ENCODE measurements around the gene MAPK8. TPM values are rescaled to one million over a fixed set of nuclear protein-coding genes. Genes with fewer than 3 reads are reported as not detected.

Gene MAPK8
- total RNA-seq, 1 experiment from 2014 or later = 83.3 TPM

GRCh38 chr10:48316236-48316635, 9.8 kb downstream of the MAPK8 start:
- H3K4me1 ChIP-seq = peaks cover 11% of the 10 kb centered on the region
- no TSS peak for BruUV-seq (replicated peaks)
- H3K9me3 ChIP-seq = no peaks in the 10 kb centered on the region
- POLR2A ChIA-PET = no interaction called here
- no peak overlapping the region for H3K4me3 Mint-ChIP-seq (ENCODE audit: unreplicated experiment)
- intact Hi-C loops (cut with micrococcal nuclease; ENCODE audit: unreplicated experiment) = no loop called here
- H3K36me3 Mint-ChIP-seq (ENCODE audit: insufficient read depth, unreplicated experiment) = no peaks in the 10 kb centered on the region
- no peaks in the 10 kb centered on the region for H3K4me1 Mint-ChIP-seq (ENCODE audit: low read depth, unreplicated experiment)
- H3K27me3 ChIP-seq (replicated peaks; ENCODE audit: control insufficient read depth, insufficient read depth, low read length) = no peaks in the 10 kb centered on the region
- H3K27ac Mint-ChIP-seq (ENCODE audit: unreplicated experiment) = no peak overlapping the region
- H3K9me3 Mint-ChIP-seq (ENCODE audit: unreplicated experiment) = no peaks in the 10 kb centered on the region
- H3K4me3 ChIP-seq (ENCODE audit: low read depth, low read length) = no peak overlapping the region
- TF ChIP-seq CTCF (IDR thresholded peaks at IDR 0.05; ENCODE audit: insufficient read depth in 1 of 2, low read depth in 1 of 2, low read length in 1 of 2, severe bottlenecking in 1 of 2, unreplicated experiment in 1 of 2) = no peak
- peak; percentile 51 to 56 for DNase-seq
- no peaks in the 10 kb centered on the region for H3K36me3 ChIP-seq (ENCODE audit: control insufficient read depth, insufficient read depth, low read length)
- H3K27me3 Mint-ChIP-seq (ENCODE audit: insufficient read depth, unreplicated experiment) = no peaks in the 10 kb centered on the region
- CTCF ChIA-PET = interaction anchor here (0.7 to 1.5 kb wide), 3 partner anchors 10 to 340 kb away, joined by 5 to 10 read pairs (median 6); partner anchors contain the start of gene MAPK8

GRCh38 chr10:48317321-48317990, 11.0 kb downstream of the MAPK8 start:
- Mint-ChIP-seq H3K36me3 (ENCODE audit: insufficient read depth, unreplicated experiment) (no peaks in the 10 kb centered on the region), H3K9me3 (ENCODE audit: unreplicated experiment) (no peaks in the 10 kb centered on the region), H3K4me1 (ENCODE audit: low read depth, unreplicated experiment) (no peaks in the 10 kb centered on the region), H3K27ac (ENCODE audit: unreplicated experiment) (no peak overlapping the region), H3K27me3 (ENCODE audit: insufficient read depth, unreplicated experiment) (no peaks in the 10 kb centered on the region), H3K4me3 (ENCODE audit: unreplicated experiment) (no peak overlapping the region)
- BruUV-seq (replicated peaks) = no TSS peak
- Histone ChIP-seq H3K27me3 (replicated peaks; ENCODE audit: control insufficient read depth, insufficient read depth, low read length) (no peaks in the 10 kb centered on the region), H3K4me1 (peaks cover 11% of the 10 kb centered on the region), H3K36me3 (ENCODE audit: control insufficient read depth, insufficient read depth, low read length) (no peaks in the 10 kb centered on the region), H3K9me3 (no peaks in the 10 kb centered on the region), H3K4me3 (ENCODE audit: low read depth, low read length) (no peak overlapping the region)
- TF ChIP-seq CTCF (IDR thresholded peaks at IDR 0.05; ENCODE audit: insufficient read depth in 1 of 2, low read depth in 1 of 2, low read length in 1 of 2, severe bottlenecking in 1 of 2, unreplicated experiment in 1 of 2) = no peak
- CTCF ChIA-PET = interaction anchor here (1.5 kb wide), 1 partner anchor 11 kb away, joined by 10 read pairs; the partner anchor contains the start of gene MAPK8
- no peak for DNase-seq
- intact Hi-C loops (cut with micrococcal nuclease; ENCODE audit: unreplicated experiment) = no loop called here
- POLR2A ChIA-PET = no interaction called here

DNA sequence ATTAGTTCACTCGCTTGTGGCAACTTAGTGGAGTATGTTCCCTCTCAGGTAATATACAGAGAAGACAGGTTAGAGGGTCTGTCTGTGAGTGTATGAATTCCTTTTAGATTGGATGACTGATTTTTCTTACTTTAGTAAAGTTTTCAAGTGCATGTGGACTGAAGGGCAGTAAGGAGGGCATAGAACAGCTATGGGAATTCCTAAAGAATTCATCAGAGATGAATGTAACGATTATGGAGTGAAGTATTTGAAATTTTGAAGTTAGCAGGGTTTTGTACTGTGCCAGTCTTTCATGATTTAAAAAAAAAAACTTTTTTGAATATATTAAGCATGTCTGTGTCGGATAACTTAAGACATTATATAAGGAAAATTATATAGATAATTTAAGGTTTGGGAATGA, 15.5 kb downstream of the MAPK8 start:
- no peak overlapping the region for H3K4me3 ChIP-seq (ENCODE audit: low read depth, low read length)
- CTCF ChIA-PET = no interaction called here
- BruUV-seq (replicated peaks) = no TSS peak
- H3K4me1 Mint-ChIP-seq (ENCODE audit: low read depth, unreplicated experiment) = no peaks in the 10 kb centered on the region
- TF ChIP-seq CTCF (IDR thresholded peaks at IDR 0.05; ENCODE audit: insufficient read depth in 1 of 2, low read depth in 1 of 2, low read length in 1 of 2, severe bottlenecking in 1 of 2, unreplicated experiment in 1 of 2) = no peak
- no peak overlapping the region for H3K27ac Mint-ChIP-seq (ENCODE audit: unreplicated experiment)
- no peak for DNase-seq
- H3K36me3 Mint-ChIP-seq (ENCODE audit: insufficient read depth, unreplicated experiment) = no peaks in the 10 kb centered on the region
- H3K4me3 Mint-ChIP-seq (ENCODE audit: unreplicated experiment) = no peak overlapping the region
- H3K27me3 Mint-ChIP-seq (ENCODE audit: insufficient read depth, unreplicated experiment) = no peaks in the 10 kb centered on the region
- H3K36me3 ChIP-seq (ENCODE audit: control insufficient read depth, insufficient read depth, low read length) = no peaks in the 10 kb centered on the region
- no peaks in the 10 kb centered on the region for H3K9me3 ChIP-seq
- intact Hi-C loops (cut with micrococcal nuclease; ENCODE audit: unreplicated experiment) = no loop called here
- no peaks in the 10 kb centered on the region for H3K4me1 ChIP-seq
- no peaks in the 10 kb centered on the region for H3K27me3 ChIP-seq (replicated peaks; ENCODE audit: control insufficient read depth, insufficient read depth, low read length)
- no peaks in the 10 kb centered on the region for H3K9me3 Mint-ChIP-seq (ENCODE audit: unreplicated experiment)
- POLR2A ChIA-PET = no interaction called here
